NCI-H1417 treated with DMSO at 0.1 percent for 48 hours (cell line): ENCODE results near the gene G6PC1.
A peak's percentile ranks its signal among the peaks of the same experiment; 100 is the strongest.

Experiments
- DNase-seq: peaks from one replicate; lab custom pipeline; 2025; lab: John Stamatoyannopoulos, UW

Gene G6PC1

GRCh38 chr17:42937712-42938596, 37.4 kb downstream of the G6PC1 start:
- DNase-seq: peak; percentile 19

GRCh38 chr17:42944211-42944610, 43.6 kb downstream of the G6PC1 start:
- DNase-seq: no peak

- DNase-seq: no peak
Observed at GRCh38 chr17:42946812-42947211, 46.2 kb downstream of the G6PC1 start.

- DNase-seq: no peak
Observed at GRCh38 chr17:42950044-42950783, 49.6 kb downstream of the G6PC1 start.
